NT2/D1 (cell line): ENCODE results near the gene PHACTR1.

Experiments
- SUZ12 ChIP-seq: IDR thresholded peaks from 2 replicates; pipeline ENCODE4 v1.6.1; 2011; ENCODE audit not compliant: insufficient read length, insufficient read depth; ENCODE audit errors: extremely low read depth
- ZNF274 ChIP-seq: IDR thresholded peaks from 2 replicates; pipeline ENCODE4 v1.6.1; 2011; ENCODE audit warnings: mild to moderate bottlenecking, low read depth, low read length

DNA sequence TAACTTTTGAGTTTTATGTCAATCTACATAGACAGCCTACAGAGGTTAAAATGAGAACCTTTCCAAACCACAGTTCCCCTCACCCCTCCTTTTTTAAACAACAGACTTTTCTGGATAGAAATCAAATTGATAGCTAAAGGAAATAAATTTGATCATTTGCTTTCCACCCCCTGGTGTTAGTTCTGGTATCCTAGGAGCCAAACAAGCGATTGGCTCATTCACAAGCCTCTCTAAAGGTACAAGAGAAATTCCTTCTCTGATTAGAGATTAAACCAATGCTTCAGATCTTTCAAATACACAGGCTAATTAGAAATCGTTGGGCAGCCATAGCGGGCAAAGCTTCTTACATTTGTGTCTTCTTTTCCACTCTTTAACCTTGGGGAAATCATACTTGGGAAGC, 379.5 kb downstream of the PHACTR1 start:
- TF ChIP-seq ZNF274 = no peak
- no peak for TF ChIP-seq SUZ12
